Left forelimb (tissue), 1 donor: Measurements from ENCODE around the gene LUC7L.
"Not testable (repeated sequence)": the region's sequence is repeated elsewhere in the genome, so short reads cannot be mapped to it uniquely, and the experiment has no call there.

Source experiments
- DNase-seq: peaks from one replicate; pipeline ENCODE4 v3.0.0-alpha.2; 2018; ENCODE audit warnings: low spot score

LUC7L gene

GRCh38 chr16:179211-180092, 49.8 kb downstream of the LUC7L start:
- DNase-seq, result no peak

GRCh38 chr16:178668-179015, 50.6 kb downstream of the LUC7L start:
- DNase-seq, result no peak

GRCh38 chr16:177981-178667, 51.1 kb downstream of the LUC7L start:
- DNase-seq, result no peak

GRCh38 chr16:177394-177822, 51.8 kb downstream of the LUC7L start:
- no peak for DNase-seq

GRCh38 chr16:176477-177382, 52.5 kb downstream of the LUC7L start, which contains the start of gene HBA1:
Gene HBA1 (plus strand): TSS chr16:176680. CDS start chr16:176717, 37 bp downstream.
- not testable (repeated sequence) for DNase-seq

DNA sequence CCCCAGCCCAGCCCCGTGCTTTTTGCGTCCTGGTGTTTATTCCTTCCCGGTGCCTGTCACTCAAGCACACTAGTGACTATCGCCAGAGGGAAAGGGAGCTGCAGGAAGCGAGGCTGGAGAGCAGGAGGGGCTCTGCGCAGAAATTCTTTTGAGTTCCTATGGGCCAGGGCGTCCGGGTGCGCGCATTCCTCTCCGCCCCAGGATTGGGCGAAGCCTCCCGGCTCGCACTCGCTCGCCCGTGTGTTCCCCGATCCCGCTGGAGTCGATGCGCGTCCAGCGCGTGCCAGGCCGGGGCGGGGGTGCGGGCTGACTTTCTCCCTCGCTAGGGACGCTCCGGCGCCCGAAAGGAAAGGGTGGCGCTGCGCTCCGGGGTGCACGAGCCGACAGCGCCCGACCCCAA, 53.2 kb downstream of the LUC7L start:
- not testable (repeated sequence) for DNase-seq

DNA sequence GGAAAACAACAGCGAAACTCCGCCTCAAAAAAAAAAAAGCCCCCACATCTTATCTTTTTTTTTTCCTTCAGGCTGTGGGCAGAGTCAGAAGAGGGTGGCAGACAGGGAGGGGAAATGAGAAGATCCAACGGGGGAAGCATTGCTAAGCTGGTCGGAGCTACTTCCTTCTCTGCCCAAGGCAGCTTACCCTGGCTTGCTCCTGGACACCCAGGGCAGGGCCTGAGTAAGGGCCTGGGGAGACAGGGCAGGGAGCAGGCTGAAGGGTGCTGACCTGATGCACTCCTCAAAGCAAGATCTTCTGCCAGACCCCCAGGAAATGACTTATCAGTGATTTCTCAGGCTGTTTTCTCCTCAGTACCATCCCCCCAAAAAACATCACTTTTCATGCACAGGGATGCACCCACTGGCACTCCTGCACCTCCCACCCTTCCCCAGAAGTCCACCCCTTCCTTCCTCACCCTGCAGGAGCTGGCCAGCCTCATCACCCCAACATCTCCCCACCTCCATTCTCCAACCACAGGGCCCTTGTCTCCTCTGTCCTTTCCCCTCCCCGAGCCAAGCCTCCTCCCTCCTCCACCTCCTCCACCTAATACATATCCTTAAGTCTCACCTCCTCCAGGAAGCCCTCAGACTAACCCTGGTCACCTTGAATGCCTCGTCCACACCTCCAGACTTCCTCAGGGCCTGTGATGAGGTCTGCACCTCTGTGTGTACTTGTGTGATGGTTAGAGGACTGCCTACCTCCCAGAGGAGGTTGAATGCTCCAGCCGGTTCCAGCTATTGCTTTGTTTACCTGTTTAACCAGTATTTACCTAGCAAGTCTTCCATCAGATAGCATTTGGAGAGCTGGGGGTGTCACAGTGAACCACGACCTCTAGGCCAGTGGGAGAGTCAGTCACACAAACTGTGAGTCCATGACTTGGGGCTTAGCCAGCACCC, 54.0 kb downstream of the LUC7L start:
- no peak for DNase-seq

GRCh38 chr16:173928-174769, 55.1 kb downstream of the LUC7L start:
- DNase-seq, result not testable (repeated sequence)

- not testable (repeated sequence) for DNase-seq
These were observed 55.9 kb downstream of the LUC7L start for GRCh38 chr16:173211-173854.

DNA sequence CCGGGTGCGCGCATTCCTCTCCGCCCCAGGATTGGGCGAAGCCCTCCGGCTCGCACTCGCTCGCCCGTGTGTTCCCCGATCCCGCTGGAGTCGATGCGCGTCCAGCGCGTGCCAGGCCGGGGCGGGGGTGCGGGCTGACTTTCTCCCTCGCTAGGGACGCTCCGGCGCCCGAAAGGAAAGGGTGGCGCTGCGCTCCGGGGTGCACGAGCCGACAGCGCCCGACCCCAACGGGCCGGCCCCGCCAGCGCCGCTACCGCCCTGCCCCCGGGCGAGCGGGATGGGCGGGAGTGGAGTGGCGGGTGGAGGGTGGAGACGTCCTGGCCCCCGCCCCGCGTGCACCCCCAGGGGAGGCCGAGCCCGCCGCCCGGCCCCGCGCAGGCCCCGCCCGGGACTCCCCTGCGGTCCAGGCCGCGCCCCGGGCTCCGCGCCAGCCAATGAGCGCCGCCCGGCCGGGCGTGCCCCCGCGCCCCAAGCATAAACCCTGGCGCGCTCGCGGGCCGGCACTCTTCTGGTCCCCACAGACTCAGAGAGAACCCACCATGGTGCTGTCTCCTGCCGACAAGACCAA, 56.8 kb downstream of the LUC7L start, which contains the start of gene HBA2:
Gene HBA2 (plus strand): TSS at position 503 of the 568 bp plus-strand sequence. CDS start 37 bp downstream, at position 540.
- not testable (repeated sequence) for DNase-seq

DNA sequence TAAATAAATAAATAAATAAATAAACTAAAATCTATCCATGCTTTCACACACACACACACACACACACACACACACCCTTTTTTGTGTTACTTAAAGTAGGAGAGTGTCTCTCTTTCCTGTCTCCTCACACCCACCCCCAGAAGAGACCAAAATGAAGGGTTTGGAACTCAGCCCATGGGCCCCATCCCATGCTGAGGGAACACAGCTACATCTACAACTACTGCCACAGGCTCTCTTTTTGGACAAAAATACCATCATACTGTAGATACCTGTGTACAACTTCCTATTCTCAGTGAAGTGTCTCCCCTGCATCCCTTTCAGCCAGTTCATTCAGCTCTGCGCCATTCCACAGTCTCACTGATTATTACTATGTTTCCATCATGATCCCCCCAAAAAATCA, 58.5 kb downstream of the LUC7L start:
- no peak for DNase-seq

DNA sequence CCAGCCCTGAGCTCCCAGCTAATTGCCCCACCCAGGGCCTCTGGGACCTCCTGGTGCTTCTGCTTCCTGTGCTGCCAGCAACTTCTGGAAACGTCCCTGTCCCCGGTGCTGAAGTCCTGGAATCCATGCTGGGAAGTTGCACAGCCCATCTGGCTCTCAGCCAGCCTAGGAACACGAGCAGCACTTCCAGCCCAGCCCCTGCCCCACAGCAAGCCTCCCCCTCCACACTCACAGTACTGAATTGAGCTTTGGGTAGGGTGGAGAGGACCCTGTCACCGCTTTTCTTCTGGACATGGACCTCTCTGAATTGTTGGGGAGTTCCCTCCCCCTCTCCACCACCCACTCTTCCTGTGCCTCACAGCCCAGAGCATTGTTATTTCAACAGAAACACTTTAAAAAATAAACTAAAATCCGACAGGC, 59.2 kb downstream of the LUC7L start:
- not testable (repeated sequence) for DNase-seq

DNA sequence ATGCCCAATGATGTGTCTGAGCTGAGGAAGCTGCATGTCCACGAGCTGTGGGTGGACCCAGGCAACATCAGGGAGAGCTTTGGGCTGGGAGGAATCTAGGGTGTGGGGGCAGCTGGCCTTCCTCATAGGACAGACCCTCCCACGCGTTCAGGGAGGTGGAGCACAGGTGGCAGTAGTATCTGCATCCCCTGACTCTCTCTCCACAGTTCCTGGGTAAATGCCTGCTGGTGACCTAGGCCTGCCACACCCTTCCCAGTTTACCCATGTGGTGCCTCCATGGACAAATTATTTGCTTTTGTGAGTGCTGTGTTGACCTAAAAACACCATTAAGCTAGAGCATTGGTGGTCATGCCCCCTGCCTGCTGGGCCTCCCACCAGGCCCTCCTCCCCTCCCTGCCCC, 60.2 kb downstream of the LUC7L start:
- DNase-seq, result no peak

DNA sequence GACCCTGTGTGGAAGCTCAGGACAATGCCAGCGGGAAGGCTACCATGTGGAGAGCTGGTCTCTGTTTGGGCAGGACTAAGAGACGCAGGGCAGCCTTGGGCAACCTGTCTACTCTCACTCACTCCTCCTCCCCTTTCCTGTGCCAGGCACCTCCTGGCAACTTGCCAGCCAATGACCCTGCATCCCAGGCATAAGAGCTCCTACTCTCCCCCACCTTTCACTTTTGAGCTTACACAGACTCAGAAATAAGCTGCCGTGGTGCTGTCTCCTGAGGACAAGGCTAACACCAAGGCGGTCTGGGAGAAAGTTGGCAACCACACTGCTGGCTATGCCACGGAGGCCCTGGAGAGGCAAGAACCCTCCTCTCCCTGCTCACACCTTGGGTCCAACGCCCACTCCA, 60.8 kb downstream of the LUC7L start:
- no peak for DNase-seq

DNA sequence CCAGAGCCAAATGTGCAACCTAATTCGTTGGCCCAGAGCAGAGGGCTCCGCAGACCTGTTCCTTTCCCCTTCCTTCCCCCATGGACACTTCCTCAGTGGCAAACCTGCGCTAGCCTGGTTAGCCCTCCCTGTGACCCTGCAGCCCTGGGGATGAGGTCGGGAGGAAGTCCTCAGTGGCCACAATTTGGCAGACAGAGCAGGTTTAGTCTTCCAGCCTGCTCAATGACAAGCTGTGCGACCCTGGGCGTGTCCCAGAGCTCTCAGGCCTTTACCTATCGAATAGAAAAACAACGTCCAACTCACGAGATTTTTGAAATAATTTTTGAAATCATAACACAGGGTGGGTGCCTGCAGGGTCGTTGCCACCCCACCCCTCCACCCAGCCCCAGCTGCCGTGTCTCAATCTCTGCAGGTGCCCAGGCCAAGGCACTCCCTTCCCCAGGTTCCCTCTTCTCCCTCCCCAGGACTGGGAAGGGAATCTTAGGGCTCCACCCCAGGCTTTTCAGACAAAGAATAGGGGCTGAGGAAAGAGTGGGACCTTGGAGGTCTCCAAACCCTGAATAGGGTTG, 62.0 kb downstream of the LUC7L start:
- no peak for DNase-seq

DNA sequence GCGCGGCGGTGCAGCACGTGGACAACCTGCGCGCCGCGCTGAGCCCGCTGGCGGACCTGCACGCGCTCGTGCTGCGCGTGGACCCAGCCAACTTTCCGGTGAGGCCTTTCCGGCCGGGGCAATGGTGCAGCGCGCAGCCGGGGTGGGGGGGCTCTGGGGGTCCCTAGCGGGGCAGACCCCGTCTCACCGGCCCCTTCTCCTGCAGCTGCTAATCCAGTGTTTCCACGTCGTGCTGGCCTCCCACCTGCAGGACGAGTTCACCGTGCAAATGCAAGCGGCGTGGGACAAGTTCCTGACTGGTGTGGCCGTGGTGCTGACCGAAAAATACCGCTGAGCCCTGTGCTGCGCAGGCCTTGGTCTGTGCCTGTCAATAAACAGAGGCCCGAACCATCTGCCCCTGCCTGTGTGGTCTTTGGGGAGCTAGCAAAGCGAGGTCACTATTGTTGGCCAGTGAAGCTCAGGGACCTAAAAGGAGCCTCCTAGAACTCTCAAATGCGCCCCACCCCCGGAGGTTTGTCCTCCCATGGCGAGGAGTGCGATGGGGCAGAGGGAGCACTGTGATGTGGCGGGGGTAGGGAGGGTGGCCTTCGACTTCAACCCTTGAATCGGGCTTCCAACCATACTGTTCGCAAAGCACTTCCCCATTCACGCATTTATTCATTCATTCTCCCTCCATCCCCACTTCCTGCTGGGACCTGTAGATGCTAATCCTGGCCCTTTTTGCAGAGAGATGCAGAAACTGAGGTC, 62.7 kb downstream of the LUC7L start:
- DNase-seq, result no peak

DNA sequence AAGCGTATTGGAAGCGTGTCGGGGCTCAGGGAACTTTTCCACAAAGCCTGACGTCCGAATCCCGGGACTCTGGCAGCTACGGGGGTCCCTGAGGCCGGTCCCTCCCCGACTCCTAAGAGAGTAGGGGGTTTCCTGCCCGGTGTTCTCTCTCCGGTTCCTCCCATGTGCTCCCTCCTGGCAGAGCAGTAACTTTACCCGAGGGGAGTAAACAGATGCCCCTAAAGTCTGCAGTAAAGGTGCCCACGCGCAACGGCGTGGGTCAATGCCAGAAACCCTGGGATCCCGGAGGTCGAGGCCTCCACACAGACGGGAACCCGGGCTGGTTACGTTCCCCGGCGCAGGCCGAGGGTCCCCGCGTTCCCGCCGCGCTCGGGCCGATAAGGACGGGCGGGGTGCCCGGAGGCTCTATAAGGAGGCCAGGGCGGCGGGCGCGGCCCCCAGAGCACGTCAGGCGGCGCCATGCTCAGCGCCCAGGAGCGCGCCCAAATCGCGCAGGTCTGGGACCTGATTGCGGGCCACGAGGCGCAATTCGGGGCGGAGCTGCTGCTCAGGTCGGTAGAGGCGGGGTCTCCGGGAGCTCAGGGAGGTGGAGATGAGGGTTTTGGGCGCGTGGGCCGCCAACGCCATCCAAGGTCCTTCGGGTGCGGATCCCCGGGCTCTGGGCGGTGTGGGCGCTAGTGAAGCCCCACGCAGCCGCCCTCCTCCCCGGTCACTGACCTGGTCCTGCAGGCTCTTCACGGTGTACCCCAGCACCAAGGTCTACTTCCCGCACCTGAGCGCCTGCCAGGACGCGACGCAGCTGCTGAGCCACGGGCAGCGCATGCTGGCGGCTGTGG, 63.5 kb downstream of the LUC7L start, which contains the start of gene HBM:
Gene HBM (plus strand): TSS at position 440 of the 836 bp plus-strand sequence. CDS start 20 bp downstream, at position 460.
- DNase-seq, result no peak
